Sigmoid colon (tissue), 4 donors: ENCODE results near the gene CUEDC1.
A peak's percentile ranks its signal among the peaks of the same experiment; 100 is the strongest.

ENCODE experiments used
- CTCF ChIP-seq, 4 experiments: fragments of 450-650 bp in 3 of 4; fragments of 200-600 bp in 1 of 4; IDR thresholded peaks; one replicate each; pipeline ENCODE4 v1.5.1; 2016 to 2019; ENCODE audit warnings: antibody characterized with exemption in 4 of 4, mild to moderate bottlenecking in 3 of 4, moderate library complexity in 2 of 4
- POLR2A ChIP-seq, 2 donors: fragments of 450-650 bp; IDR thresholded peaks; one replicate each; pipeline ENCODE4 v1.6.1; 2016; ENCODE audit warnings: antibody characterized with exemption in 2 of 2, mild to moderate bottlenecking in 2 of 2, moderate library complexity in 2 of 2
- POLR2AphosphoS5 ChIP-seq, 4 donors: sonication (generic); formaldehyde crosslinking; IDR thresholded peaks; one replicate each; pipeline ENCODE4 v1.6.1; 2017; ENCODE audit warnings: antibody characterized with exemption in 4 of 4

- TF ChIP-seq CTCF (IDR thresholded peaks at IDR 0.05), result peak; percentile 44 to 79 (median 55)
- TF ChIP-seq POLR2AphosphoS5 (IDR thresholded peaks at IDR 0.05), result peak; percentile 27 to 64 (median 56)
- no peak for TF ChIP-seq POLR2A (IDR thresholded peaks at IDR 0.05)
These were observed 87.0 kb downstream of the CUEDC1 start for GRCh38 chr17:57868007-57868909.
